ENCODE results near the gene GATB. TPM values are rescaled to one million over a fixed set of nuclear protein-coding genes. Genes with fewer than 3 reads are reported as not detected.

GATB gene
- total and polyA plus RNA-seq, 2 experiments from 2014 or later = 17.7 to 18.9 TPM

DNA sequence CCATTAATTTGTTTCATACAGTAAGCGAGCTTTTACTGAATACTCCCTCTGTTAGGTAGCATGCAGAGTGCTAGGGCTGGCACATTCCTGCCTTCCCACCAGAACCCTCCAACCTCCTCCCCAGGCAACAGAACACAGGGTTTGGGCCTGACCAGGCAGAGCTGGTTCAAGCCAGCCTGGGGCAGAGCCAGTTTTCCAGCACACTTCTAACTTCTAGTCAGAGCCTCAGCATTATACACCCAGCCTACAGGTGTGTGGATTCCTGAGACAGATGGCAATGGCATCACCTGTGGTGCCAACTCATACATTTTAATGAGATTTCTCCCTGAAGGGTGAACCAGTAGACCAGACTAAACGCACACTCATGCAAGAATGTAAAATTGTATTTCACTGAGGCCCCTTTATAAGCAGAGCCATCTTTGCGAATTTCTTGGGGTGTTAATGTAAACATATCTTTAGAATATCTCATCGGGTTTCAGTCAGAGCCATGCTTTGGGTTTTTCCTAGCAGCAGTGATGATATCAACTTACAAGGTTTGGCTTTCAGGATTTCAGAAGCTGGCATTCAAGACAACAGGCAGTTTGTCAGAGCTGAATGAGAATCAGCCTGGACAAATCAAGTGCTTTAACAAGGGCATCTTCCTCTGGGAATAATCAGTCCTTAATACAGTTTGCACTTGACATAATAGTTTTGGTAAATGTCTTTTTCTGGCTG, 92.0 kb downstream of the GATB start:
- no peaks in the 10 kb centered on the region; the same call in 1 of the 2 replicates for H3K36me3 ChIP-seq (ENCODE audit: insufficient read depth)
- H3K4me1 Mint-ChIP-seq = peaks cover 15% of the 10 kb centered on the region
- DNase-seq (ENCODE audit: low spot score) (no peak), ATAC-seq (no peak)
- H4K20me1 ChIP-seq (replicated peaks; ENCODE audit: insufficient read depth) = no peaks in the 10 kb centered on the region
- H3K4me1 ChIP-seq (ENCODE audit: insufficient read depth) = no peaks in the 10 kb centered on the region
- H3K27me3 Mint-ChIP-seq (ENCODE audit: insufficient read depth, low read depth, poor library complexity) = peaks cover 2% of the 10 kb centered on the region
- no peaks in the 10 kb centered on the region for H3F3A ChIP-seq (replicated peaks; ENCODE audit: low read depth)
- H3K4me3 Mint-ChIP-seq = no peak overlapping the region
- no peak for TF ChIP-seq EZH2 (IDR thresholded peaks at IDR 0.05; ENCODE audit: low read depth, unreplicated experiment)
- no peak for TF ChIP-seq STAT1 (IDR thresholded peaks at IDR 0.05; ENCODE audit: unreplicated experiment)
- TF ChIP-seq ZNF331 (CRISPR knock-in tag; IDR thresholded peaks at IDR 0.05; ENCODE audit: low read depth) = no peak
- no peak for TF ChIP-seq JUNB (IDR thresholded peaks at IDR 0.05; ENCODE audit: unreplicated experiment)
- no peak for TF ChIP-seq CREB1 (CRISPR knock-in tag; IDR thresholded peaks at IDR 0.05; ENCODE audit: low read depth)
- no peak overlapping the region for H3K4me2 ChIP-seq
- no peak overlapping the region for H3K27ac ChIP-seq (ENCODE audit: low read depth)
- no peak overlapping the region for H2AFZ ChIP-seq
- H3K27ac Mint-ChIP-seq = peak overlapping the region; percentile 79; the same call in 1 of the 2 replicates
- H3K79me2 ChIP-seq (replicated peaks; ENCODE audit: insufficient read depth) = no peaks in the 10 kb centered on the region
- H3K4me3 ChIP-seq = no peak overlapping the region
- H3K9me3 Mint-ChIP-seq = no peaks in the 10 kb centered on the region
- H3K36me3 Mint-ChIP-seq (ENCODE audit: low read depth) = no peaks in the 10 kb centered on the region; the same call in 2 of the 3 replicates
- H3K27me3 ChIP-seq (ENCODE audit: insufficient read depth) = no peaks in the 10 kb centered on the region
- H3K9me2 ChIP-seq (ENCODE audit: insufficient read depth) = no peaks in the 10 kb centered on the region

- H3K36me3 ChIP-seq (ENCODE audit: insufficient read depth) = peaks cover 4% of the 10 kb centered on the region; the same call in 1 of the 2 replicates
- H3K4me1 ChIP-seq (ENCODE audit: insufficient read depth) = no peaks in the 10 kb centered on the region
- Mint-ChIP-seq H3K27ac (no peak overlapping the region; the same call in 1 of the 2 replicates), H3K27me3 (ENCODE audit: insufficient read depth, low read depth, poor library complexity) (peaks cover 2% of the 10 kb centered on the region), H3K9me3 (no peaks in the 10 kb centered on the region), H3K4me3 (no peak overlapping the region), H3K4me1 (peaks cover 12% of the 10 kb centered on the region; the same call in 1 of the 3 replicates), H3K36me3 (ENCODE audit: low read depth) (peaks cover 6% of the 10 kb centered on the region)
- no peak overlapping the region for H3K4me3 ChIP-seq
- ATAC-seq (no peak), DNase-seq (ENCODE audit: low spot score) (no peak)
- no peaks in the 10 kb centered on the region for H3K9me2 ChIP-seq (ENCODE audit: insufficient read depth)
- no peaks in the 10 kb centered on the region for H3K27me3 ChIP-seq (ENCODE audit: insufficient read depth)
- no peaks in the 10 kb centered on the region for H4K20me1 ChIP-seq (replicated peaks; ENCODE audit: insufficient read depth)
- no peak overlapping the region for H3K4me2 ChIP-seq
- no peaks in the 10 kb centered on the region for H3K79me2 ChIP-seq (replicated peaks; ENCODE audit: insufficient read depth)
- no peak overlapping the region for H2AFZ ChIP-seq
- H3F3A ChIP-seq (replicated peaks; ENCODE audit: low read depth) = no peaks in the 10 kb centered on the region
- TF ChIP-seq ETS1 (IDR thresholded peaks at IDR 0.05) (no peak), CREB1 (CRISPR knock-in tag; IDR thresholded peaks at IDR 0.05; ENCODE audit: low read depth) (no peak), STAT1 (IDR thresholded peaks at IDR 0.05; ENCODE audit: unreplicated experiment) (no peak), EZH2phosphoT487 (IDR thresholded peaks at IDR 0.05; ENCODE audit: unreplicated experiment) (no peak), JUNB (IDR thresholded peaks at IDR 0.05; ENCODE audit: unreplicated experiment) (no peak), ZNF331 (CRISPR knock-in tag; IDR thresholded peaks at IDR 0.05; ENCODE audit: low read depth) (no peak), EZH2 (IDR thresholded peaks at IDR 0.05; ENCODE audit: low read depth, unreplicated experiment) (no peak), POLR2AphosphoS5 (IDR thresholded peaks at IDR 0.05; ENCODE audit: low read depth) (no peak), ZNF114 (CRISPR knock-in tag; IDR thresholded peaks at IDR 0.05) (no peak), NANOG (IDR thresholded peaks at IDR 0.05; ENCODE audit: borderline replicate concordance) (no peak)
- TF ChIP-seq, protein P1, sequence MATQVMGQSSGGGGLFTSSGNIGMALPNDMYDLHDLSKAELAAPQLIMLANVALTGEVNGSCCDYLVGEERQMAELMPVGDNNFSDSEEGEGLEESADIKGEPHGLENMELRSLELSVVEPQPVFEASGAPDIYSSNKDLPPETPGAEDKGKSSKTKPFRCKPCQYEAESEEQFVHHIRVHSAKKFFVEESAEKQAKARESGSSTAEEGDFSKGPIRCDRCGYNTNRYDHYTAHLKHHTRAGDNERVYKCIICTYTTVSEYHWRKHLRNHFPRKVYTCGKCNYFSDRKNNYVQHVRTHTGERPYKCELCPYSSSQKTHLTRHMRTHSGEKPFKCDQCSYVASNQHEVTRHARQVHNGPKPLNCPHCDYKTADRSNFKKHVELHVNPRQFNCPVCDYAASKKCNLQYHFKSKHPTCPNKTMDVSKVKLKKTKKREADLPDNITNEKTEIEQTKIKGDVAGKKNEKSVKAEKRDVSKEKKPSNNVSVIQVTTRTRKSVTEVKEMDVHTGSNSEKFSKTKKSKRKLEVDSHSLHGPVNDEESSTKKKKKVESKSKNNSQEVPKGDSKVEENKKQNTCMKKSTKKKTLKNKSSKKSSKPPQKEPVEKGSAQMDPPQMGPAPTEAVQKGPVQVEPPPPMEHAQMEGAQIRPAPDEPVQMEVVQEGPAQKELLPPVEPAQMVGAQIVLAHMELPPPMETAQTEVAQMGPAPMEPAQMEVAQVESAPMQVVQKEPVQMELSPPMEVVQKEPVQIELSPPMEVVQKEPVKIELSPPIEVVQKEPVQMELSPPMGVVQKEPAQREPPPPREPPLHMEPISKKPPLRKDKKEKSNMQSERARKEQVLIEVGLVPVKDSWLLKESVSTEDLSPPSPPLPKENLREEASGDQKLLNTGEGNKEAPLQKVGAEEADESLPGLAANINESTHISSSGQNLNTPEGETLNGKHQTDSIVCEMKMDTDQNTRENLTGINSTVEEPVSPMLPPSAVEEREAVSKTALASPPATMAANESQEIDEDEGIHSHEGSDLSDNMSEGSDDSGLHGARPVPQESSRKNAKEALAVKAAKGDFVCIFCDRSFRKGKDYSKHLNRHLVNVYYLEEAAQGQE (IDR thresholded peaks at IDR 0.05; ENCODE audit: unreplicated experiment) = no peak
- no peak overlapping the region for H3K27ac ChIP-seq (ENCODE audit: low read depth)
These were observed 93.1 kb downstream of the GATB start for GRCh38 chr4:151667666-151668065.
